H1 (cell line): ENCODE results near the gene HMGN2. TPM values are rescaled to one million over a fixed set of nuclear protein-coding genes. Genes with fewer than 3 reads are reported as not detected.

ENCODE experiments used
- FOSL1 ChIP-seq: IDR thresholded peaks from 2 replicates; pipeline ENCODE4 v1.6.1; 2011; ENCODE audit warnings: mild to moderate bottlenecking, low read depth, low read length, moderate library complexity; ENCODE audit not compliant: insufficient read depth
- PHF8 ChIP-seq: fragments of 200-600 bp; sonication (generic); conservative IDR thresholded peaks from 2 replicates; pipeline ENCODE4 v1.7.1; 2012; ENCODE audit warnings: low read depth, mild to moderate bottlenecking, inconsistent platforms, low read length, moderate library complexity
- SP2 ChIP-seq: IDR thresholded peaks from 2 replicates; pipeline ENCODE4 v1.6.1; 2012; ENCODE audit warnings: mild to moderate bottlenecking, low read length, inconsistent platforms
- SUZ12 ChIP-seq: fragments of 200-600 bp; sonication (generic); IDR thresholded peaks from 2 replicates; pipeline ENCODE4 v1.6.1; 2012; ENCODE audit warnings: mild to moderate bottlenecking, inconsistent platforms, low read length, moderate library complexity, mixed read lengths
- TBP ChIP-seq: IDR thresholded peaks from 2 replicates; pipeline ENCODE4 v1.6.1; 2011; ENCODE audit warnings: low read depth, low read length, improper control_type of control experiment
- YY1 ChIP-seq: IDR thresholded peaks from 2 replicates; pipeline ENCODE4 v1.6.1; 2011; ENCODE audit warnings: low read depth, mild to moderate bottlenecking, low read length
- polyA plus RNA-seq, 7 experiments: library from polyadenylated mRNA; depleted of rRNA in 3 of 7; stranded (reverse) in 5 of 7; unstranded in 2 of 7; fragments of >200 nt in 5 of 7; fragments of 200-250 nt in 2 of 7; gene quantifications; 1 replicate in 5 of 7; 2 replicates in 1 of 7; 4 replicates in 1 of 7; pipeline versions ENCODE4 v1.2.1 to v1.2.3, GENCODE V29; 2011 to 2013; ENCODE audit warnings: missing spikeins in 2 of 7, mixed read lengths in 2 of 7
- total RNA-seq: library from RNA; stranded (reverse); fragmentation: NEBNext Ultra II Directional; extraction: Animal tissue kit (Norgen Biotek cat#: 25700); gene quantifications from 2 replicates; pipeline ENCODE4 v1.2.1, GENCODE V29; 2021

The HMGN2 gene
- total and polyA plus RNA-seq, 2 of the 8 experiments (the other 6 are each of a cell fraction or from before 2014, with no cell fraction given) = 254 to 453 TPM

DNA sequence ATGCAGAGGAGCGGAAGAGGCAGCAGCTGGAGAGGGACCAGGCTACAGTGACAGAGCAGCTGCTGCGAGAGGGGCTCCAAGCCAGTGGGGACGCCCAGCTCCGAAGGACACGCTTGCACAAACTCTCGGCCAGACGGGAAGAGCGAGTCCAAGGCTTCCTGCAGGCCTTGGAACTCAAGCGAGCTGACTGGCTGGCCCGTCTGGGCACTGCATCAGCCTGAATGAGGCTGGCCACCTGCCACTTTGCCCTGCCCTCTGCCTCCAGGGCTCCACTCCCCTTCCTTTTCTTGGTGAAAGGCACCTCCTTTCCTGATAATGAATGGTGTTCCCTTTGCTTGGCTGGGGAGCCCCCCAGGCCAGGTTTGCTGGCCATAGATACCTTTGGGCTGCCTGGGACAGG lies 3.3 kb upstream of the HMGN2 start (continued):
- TF ChIP-seq PHF8 (no peak), TBP (no peak), SP2 (no peak), SUZ12 (no peak), YY1 (no peak), FOSL1 (no peak)
